ENCODE results near the gene XRRA1. TPM values are rescaled to one million over a fixed set of nuclear protein-coding genes. Genes with fewer than 3 reads are reported as not detected.

XRRA1 gene
- total and polyA plus RNA-seq, 2 of the 4 experiments (the other 2 are of a cell fraction): 5.4 to 6.3 TPM

- dilution Hi-C loops (cut with HindIII; ENCODE audit: low sequenced_read_pairs, unreplicated experiment): no loop called here
- intact Hi-C loops (cut with micrococcal nuclease): no loop called here
- TF ChIP-seq CTCF (conservative IDR thresholded peaks at IDR 0.05; ENCODE audit: low read depth, low read length) (no peak), MAFK (IDR thresholded peaks at IDR 0.05; ENCODE audit: low read depth, low read length) (peak; percentile 90)
- Histone ChIP-seq H2BK20ac (ENCODE audit: low read depth, low read length) (no peak overlapping the region), H3K14ac (replicated peaks; ENCODE audit: low read depth, low read length) (no peak overlapping the region), H4K8ac (ENCODE audit: low read depth in 2 of 2, low read length in 2 of 2) (no peak overlapping the region), H3K27me3 (ENCODE audit: control insufficient read depth, insufficient read depth, low read length) (no peaks in the 10 kb centered on the region), H2AK5ac (ENCODE audit: low read depth, low read length) (no peak overlapping the region), H4K91ac (ENCODE audit: insufficient read depth, low read depth, low read length) (no peak overlapping the region), H3K36me3 (ENCODE audit: control insufficient read depth, insufficient read depth, low read length) (peaks cover 38% of the 10 kb centered on the region), H3K18ac (ENCODE audit: low read depth, low read length) (no peak overlapping the region), H2BK15ac (ENCODE audit: low read depth, low read length) (no peak overlapping the region), H2BK5ac (ENCODE audit: low read depth, low read length, poor library complexity, severe bottlenecking) (no peak overlapping the region), H4K20me1 (ENCODE audit: insufficient read depth, low read length) (peaks cover 8% of the 10 kb centered on the region; the same call in 1 of the 2 replicates), H3K9ac (ENCODE audit: low read depth, low read length) (no peak overlapping the region), H3K27ac (ENCODE audit: insufficient read depth, low read length) (no peak overlapping the region), H3K4me1 (ENCODE audit: control insufficient read depth, insufficient read depth, low read length) (peaks cover 12% of the 10 kb centered on the region), H4K5ac (ENCODE audit: low read depth, low read length) (no peak overlapping the region), H3K9me3 (ENCODE audit: control insufficient read depth, insufficient read depth, low read length) (no peaks in the 10 kb centered on the region), H2AK9ac (replicated peaks; ENCODE audit: low read depth, low read length, poor library complexity) (no peak overlapping the region), H2AFZ (replicated peaks; ENCODE audit: low read length, poor library complexity) (no peak overlapping the region), H3K4ac (ENCODE audit: low read depth, low read length) (no peak overlapping the region), H2BK120ac (ENCODE audit: low read depth, low read length) (no peak overlapping the region), H3K4me2 (ENCODE audit: low read depth, low read length) (no peak overlapping the region), H3K4me3 (ENCODE audit: insufficient read depth, low read depth, low read length) (no peak overlapping the region), H3K79me1 (ENCODE audit: low read depth in 1 of 2, low read length in 2 of 2) (peaks cover 8 to 17% of the 10 kb centered on the region in 2 experiments; a peak in 3 of 4 replicates), H3K23ac (ENCODE audit: low read depth, low read length) (no peak overlapping the region), H3K56ac (ENCODE audit: extremely low read depth, insufficient read depth, low read length) (no peak overlapping the region), H3K9me1 (ENCODE audit: insufficient read depth, low read length) (peaks cover 33% of the 10 kb centered on the region)
- no TSS peak for BruUV-seq (replicated peaks)
- 81% methylated on average over 2 of the region's 5 CpGs; no CpG with 5 or more reads in 1 of the 2 experiments for WGBS, 2 experiments (ENCODE audit: extremely low coverage in 2 of 2, insufficient read length in 1 of 2)
- no peak for ATAC-seq (ENCODE audit: low read depth)
- no peak for DNase-seq
- POLR2A ChIA-PET (ENCODE audit: unreplicated experiment): no interaction called here
- CTCF ChIA-PET: no interaction called here
- in situ Hi-C loops (cut with MboI; ENCODE audit: low sequenced_read_pairs): no loop called here
Observed at GRCh38 chr11:74845978-74846517, 102.8 kb downstream of the XRRA1 start.
